GM11168 (cell line): ENCODE data around the gene TASOR2.

Experiments
- in situ Hi-C: fragments of 300-500 bp; cut with MboI; formaldehyde crosslinking; loops from one replicate; pipeline ENCODE4 v1.12.0; 2022; ENCODE audit warnings: low sequenced_read_pairs; ENCODE audit not compliant: unreplicated experiment

Gene TASOR2, protein sequence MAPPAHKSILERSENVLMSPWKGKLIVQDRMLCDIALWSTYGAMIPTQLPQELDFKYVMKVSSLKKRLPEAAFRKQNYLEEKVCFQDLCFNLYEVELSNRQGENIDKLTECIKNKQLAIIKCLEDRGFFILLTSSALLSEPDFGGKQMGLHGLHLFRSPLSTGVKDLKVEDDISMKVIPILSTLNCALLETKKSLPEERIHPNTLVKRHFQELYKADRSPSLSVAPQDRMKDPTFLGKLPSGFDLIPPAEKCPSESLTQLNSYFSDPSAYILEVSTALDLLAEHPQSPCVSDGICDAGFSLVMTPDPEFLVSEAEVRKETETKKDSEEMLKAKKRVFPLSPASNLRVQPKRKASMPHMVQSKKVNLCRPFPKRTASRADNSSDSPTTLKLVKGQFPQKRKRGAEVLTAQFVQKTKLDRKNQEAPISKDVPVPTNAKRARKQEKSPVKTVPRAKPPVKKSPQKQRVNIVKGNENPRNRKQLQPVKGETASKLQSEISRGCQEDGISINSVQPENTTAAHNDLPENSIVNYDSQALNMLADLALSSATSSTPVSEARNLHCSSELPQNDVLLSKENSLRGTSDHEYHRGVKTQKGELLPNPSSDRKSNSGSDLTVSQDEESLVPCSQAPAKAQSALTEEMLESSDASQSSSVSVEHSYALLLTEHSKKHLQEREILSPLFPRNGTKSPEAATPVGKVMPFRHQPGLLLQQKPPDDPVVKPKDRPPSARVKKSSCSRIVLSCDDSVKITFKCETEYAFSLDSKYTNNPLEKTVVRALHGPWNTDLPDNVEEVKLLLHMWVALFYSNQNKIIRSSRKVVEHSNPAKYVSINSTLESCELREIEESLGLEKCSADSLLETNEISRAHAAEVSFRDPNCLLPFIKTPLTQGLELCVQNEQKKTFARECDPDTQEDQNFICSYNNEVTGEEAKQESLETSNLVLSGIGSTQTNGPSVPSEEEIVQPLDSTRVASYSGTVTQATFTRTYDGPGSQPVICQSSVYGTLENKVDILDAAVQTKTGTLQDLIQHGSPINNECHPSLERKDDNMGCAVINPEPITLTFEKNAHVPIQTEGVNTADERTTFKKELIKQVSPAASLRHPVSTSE (N-terminal part only)

DNA sequence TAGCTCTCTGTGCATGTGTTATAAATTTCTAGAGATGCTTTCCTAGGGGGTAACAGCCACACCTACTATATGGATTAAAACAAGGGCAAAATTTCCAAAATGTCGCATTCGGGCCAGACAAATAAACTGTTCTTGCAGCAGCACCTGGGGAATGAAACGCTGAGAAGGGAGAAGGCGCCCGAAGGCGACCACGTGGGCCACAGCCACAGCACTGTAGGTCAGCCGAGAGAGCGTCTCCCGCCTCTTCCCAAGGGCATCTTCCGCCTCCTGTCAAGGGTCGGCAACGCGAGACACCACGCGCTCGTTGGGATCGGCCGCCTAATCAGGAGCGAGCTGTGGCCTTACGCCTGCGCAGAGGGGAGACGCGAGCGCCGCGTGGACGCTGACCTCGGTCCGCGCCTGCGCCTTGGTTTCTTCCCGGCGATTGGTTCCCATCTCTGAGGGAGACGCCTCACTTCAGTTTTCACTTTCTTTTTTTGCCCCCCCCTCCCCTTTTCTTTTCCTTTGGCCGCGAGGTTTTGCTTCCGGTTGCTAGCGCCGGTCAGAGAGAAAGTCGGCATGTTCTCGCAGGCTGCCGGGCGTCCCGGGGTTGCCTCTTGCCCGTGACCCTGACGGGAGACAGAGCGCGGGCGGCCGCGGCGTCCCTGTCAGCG lies at the start of gene TASOR2:
TASOR2 (plus strand) TSS at position 521 of the 653 bp plus-strand sequence. CDS start 35,805 bp downstream, outside the sequence.
- in situ Hi-C loops: no loop called here

DNA sequence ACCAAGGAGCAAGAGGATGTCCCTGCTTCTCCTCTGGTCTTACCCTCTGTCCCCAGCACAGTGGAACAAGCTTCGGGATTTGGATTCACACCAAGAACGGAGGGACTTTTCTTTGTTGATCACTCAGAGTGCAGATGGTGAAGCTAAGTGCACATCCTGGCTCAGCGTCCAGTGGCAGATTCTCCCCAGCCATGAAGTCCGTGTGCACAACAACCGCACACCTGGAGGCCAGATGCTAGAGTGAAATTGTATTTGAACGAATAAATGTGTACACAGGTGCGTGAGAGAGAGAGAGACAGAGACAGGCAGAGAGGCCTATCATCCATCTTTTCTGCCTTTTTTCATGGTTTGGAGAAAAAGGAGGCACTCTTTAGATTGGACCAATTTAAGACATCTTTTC lies 49.7 kb upstream of the TASOR2 start:
- in situ Hi-C loops: no loop called here

DNA sequence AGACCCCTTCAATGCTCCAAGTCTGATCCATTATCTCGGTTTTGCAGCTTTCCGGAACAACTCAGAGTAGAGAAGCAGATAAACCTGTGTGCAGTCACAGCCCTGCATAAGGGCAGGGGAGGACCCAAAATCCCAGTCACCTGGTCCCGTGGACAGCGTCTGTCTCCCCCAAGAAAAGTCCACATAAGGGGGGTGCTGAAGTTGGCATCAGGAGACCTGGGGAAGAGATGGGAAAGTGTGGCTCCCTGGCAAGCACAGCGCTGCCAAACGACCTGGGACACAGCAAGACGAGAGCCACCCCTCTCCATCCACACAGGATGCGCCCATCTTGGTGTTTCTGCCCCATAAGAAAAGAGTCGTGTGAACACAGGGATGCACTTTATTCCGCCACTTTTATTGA lies 46.1 kb upstream of the TASOR2 start:
- in situ Hi-C loops: no loop called here

DNA sequence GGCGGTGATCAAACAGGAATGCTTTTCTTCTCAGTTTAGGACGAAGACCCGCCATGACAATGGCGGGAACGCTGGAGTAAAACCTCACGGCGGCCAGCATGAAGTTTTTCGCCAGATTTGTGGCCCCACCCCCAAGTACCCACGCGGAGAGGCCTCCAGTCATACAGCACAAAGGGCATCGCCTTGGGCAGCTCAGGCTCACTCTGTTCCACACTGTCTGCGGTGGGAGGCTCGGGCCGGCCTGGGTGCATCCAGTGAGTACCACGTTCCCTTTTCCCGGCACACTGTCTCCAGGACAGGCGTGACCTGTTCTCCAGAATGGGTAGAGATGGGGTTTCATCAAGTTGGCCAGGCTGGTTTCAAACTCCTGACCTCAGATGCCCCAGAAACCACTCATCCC lies 45.6 kb upstream of the TASOR2 start:
- in situ Hi-C loops: no loop called here

DNA sequence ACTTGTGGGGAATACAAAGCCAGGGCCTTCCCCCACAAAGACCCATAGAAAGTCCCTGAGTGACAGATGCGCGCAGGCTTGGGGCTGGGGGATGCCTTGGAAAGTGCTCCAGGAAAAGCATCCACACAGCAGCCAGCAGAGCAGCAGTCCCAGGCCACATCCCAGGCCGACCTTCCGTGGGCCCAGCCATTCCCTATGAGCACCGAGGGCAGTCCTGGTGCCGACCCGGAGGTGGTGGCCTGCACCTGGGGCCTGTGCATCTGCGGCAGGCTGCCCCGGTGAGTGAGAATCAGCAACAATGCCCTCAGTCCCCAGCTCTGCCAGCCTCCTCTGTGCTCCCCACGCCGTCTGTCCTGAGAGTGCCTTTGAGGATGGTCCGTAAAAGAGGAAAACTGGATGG lies 44.6 kb upstream of the TASOR2 start:
- in situ Hi-C loops: no loop called here

DNA sequence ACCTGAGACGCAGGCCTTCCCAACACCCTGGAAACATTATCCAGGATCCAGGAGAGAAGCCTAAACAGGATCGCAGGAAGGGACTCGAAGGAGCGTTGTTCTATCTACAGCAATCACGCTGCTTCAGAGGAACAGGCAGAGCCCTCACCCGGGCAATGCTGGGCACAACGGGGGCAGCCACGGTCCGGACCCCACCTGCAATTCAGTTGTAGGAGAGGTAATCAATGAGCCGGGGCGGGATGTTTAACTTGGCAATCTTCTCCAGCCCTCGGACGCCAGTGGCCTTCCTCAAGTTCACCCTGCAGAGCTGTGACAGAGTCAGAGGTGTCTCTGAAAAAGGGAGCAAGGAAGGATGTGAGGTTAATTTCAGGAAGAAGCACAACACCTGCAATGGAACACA lies 44.1 kb upstream of the TASOR2 start:
- in situ Hi-C loops: no loop called here

DNA sequence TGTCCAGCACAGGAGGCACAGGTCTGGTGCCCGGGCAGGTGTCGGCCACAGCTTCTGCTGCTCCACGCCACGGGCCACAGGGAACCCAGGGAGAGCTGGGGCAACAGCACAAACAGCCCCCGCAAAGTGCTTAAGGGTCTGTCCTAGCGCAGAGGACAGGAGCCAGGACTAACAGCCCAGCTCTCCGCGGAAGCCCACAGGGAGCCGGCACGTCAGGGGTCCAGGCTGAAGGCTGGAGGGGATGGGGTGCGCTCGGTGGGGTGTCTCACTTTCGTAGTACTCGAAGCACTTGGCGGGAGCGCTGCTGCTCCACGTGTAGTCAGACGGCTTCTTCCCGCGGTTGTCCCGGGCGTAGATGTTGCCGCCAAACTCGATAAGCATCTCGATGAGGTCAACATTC lies 43.1 kb upstream of the TASOR2 start:
- in situ Hi-C loops: no loop called here

DNA sequence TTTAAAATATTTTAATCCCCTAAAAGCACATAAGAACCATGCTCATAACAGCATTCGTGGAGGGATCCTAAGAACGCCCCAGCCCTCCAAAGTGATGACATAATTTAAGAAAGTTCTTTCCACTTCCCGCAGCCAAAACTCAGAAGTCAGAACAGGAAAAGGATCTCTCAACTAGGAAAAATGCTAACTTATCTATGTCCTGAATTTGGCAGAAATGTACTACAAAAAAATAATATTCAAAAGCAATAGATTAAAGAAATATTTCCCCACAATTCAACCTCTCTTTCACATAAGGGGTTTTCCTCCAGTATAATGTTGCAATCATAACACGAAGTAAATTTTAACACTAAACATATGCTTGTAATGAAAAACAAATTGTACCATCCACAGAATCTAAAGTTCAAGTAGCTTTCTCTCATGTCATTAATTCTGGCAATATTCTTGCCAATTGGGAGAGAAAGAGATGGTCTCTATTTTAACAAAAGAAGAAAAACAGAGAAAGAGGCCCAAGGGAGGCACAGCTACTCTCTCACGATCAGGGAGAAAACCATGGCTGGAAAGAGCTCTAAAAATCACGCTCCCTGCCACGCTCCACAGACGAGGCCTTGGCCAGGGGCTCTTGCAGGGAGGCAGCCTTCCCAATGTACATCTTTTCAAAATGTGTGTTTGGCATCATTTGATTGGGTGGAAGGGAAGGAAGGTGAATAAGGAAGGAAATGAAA lies 41.1 kb upstream of the TASOR2 start:
- in situ Hi-C loops: no loop called here

DNA sequence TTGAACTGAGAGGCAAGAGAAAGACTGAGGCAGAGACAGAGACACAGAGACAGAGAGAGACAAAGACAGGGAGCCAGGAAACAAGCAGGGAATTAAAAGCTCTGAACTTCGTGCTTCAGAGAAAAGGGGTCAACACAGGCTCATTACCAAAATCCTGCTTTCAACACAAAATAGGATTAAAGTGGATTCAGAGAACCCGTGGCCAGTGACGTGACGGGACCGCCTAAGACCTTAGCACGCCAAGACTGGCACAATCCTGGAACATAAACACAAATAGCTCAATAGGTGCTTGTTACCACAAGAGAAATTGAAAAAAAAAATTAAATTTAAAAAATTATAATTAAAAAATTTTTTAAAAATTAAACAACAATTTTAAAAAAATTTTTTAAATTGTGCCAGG lies 39.7 kb upstream of the TASOR2 start:
- in situ Hi-C loops: no loop called here

DNA sequence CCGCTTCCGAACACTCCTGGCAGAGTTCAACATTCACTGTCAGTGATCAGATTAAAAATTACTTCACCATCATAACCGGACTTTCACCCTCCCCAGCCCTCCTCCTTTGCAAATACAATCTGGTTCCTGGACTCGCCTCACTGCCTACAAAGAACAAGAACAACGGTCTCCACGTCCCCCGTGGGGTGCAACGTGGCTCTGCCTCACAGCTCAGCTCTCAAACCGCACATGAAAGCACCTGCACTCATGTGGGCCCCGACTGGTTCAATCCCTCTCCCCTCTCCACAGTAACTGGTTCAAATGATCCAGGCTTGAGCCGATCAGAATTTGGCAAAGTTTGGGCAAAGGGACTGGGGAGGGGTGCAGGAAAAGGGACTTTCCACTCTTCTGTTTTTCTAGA lies 39.3 kb upstream of the TASOR2 start:
- in situ Hi-C loops: no loop called here

DNA sequence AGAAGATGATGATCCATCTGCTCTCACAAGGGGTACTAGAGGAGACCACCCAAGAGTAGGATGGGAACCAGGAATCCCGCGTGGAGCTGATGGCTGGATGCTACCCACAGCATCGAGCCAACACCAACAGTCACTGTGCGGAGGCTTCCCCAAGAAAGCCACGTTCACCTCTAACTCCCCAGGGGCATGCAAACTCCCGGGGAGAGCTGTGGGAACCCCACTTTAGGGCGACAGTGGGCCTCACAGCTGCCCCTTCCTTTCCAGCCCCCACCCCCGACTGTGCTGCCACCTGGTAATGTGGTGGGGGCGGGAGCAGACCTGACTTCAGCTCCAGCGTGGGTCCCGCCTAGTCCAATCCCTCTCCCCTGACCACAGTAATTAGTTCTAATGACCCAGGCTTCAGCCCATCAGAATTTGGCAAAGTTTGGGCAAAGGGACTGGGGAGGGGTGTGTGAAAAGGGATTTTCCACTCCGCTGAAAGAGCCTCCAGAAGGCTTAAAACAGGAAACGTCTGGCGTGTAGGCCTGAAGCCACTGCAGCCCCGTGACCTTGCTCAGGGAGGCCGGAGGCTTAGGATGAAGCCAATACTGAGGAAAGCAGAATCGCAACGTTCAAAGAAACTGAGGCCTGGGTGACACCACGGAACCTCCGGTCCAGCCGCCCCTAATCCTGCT lies 38.6 kb upstream of the TASOR2 start:
- in situ Hi-C loops: no loop called here

DNA sequence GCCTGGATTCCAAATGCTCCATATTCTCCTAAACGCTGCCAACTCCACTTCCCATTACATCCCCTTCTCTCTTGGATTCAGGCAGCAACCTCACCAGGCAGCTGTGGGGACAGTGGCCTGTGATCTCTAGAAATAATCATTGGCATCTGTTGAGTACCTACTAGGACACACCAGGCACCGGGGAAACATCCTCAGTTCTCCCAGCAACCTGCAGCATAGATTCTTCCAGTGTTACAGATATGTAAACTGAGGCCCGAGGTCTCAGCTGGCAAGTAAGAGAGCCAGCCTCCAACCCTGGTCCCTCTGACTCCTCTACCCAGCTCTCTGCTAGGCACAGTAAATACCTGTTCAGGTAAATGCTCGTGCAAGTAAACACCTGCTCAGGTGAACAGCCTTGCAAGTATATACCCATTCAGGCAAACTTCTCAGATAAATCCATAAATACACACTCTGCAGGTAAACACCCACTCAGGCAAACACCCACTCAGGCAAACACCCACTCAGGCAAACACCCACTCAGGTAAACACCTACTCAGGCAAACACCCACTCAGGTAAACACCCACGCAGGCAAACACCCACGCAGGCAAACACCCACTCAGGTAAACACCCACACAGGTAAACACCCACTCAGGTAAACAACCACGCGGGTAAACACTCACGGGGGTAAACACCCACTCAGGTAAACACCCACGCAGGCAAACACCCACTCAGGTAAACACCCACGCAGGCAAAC lies 37.0 kb upstream of the TASOR2 start:
- in situ Hi-C loops: no loop called here

DNA sequence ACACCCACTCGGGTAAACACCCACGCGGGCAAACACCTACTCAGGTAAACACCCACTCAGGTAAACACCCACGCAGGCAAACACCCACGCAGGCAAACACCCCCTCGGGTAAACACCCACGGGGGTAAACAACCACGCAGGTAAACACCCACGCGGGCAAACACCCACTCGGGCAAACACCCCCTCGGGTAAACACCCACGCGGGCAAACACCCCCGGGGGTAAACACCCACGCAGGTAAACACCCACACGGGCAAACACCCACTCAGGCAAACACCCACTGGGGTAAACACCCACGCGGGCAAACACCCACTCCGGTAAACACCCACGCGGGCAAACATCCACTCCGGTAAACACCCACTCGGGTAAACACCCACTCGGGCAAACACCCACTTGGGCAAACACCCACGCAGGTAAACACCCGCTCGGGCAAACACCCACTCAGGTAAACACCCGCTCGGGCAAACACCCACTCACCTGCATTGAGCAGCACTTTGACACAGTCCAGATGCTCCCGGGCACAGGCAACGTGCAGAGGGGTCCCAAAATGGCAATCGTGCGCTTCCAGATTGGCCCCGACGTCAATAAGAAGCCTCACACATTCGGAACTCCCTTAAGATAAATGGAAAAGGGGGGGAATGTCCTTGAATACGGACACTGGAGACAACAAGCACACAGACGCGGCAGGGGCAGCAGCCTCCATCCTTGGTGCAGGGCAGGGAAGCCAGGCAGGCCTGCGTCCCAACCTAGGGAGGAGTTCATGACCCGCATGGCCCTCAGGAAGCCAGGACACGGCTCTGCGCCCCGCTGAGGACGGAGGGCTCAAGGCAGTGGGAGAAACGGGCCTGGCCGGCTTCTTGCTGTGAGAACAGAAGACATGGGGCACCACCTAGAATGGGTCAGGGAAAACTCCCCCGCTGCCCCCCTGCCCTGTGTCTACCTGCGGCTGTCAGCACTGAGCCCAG lies 35.9 kb upstream of the TASOR2 start:
- in situ Hi-C loops: no loop called here

DNA sequence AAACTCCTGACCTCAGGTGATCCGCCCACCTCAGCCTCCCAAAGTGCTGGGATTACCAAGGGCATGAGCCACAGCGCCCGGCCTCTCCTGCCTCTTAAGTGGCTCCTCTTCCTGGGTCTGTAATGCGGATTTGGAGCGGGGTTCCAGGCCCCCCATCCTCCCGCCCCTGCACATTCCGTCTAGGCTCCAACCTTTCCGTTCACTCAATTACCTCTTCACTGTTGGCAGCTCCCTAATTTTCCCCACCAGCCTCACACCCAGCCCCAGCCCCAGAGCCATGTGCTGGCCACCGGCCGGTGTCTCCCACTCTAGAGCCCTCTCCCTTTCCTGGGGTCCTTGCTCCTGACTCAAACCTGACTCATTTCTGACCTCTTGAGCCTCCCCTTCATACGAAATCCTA lies 34.9 kb upstream of the TASOR2 start:
- in situ Hi-C loops: no loop called here

DNA sequence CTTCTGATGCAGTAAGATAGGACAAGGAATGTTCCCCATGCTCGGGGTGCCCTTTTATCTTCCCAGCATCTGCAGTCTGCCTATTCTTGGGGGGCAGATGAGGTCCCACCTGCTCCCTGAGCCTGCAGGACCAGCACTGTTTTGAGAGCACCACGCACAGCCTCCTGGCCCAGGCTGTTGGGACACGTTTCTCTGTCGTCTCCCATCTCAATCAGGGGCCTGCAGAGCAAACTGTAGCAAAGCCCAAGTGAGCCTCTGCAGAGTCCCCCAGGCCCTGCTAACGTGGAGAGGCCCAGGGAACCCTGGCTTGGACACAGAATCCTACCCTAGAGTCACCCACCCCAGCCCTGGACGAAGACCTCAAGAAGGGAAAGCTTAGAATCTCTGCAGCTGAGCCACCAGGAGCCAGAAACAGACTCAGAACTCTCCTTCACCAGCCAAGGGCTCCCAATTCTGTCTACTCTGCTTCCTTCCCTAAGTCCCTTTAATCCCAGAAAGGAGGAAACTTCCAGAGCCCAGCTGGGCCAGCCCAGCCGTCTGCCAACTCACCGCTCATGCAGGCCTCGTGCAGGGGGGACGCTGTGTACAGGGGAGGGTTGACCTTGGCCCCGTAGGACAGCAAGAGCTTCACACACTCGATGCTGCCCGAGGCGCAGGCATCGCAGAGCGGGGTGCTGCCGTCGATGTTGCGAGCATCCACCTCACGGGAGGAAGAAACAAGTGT lies 33.8 kb upstream of the TASOR2 start:
- in situ Hi-C loops: no loop called here

DNA sequence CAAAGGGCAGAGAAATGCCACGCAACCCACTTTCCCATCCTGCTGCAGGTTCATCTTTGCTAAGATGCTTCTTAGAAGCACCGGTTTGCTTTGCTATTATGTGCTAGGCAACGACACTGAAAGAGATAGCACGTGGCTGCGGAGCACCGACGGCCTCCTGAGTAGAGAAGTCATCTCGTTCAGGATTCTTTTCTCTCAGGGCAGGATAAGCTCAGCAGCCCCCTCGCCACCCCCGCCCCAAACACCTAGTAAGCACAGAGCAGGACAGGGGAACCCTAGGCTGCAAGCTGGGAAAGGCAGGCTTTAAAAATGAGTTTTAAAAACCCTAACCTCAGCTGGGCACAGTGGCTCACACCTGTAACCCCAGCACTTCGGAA lies 33.3 kb upstream of the TASOR2 start:
- in situ Hi-C loops: no loop called here

DNA sequence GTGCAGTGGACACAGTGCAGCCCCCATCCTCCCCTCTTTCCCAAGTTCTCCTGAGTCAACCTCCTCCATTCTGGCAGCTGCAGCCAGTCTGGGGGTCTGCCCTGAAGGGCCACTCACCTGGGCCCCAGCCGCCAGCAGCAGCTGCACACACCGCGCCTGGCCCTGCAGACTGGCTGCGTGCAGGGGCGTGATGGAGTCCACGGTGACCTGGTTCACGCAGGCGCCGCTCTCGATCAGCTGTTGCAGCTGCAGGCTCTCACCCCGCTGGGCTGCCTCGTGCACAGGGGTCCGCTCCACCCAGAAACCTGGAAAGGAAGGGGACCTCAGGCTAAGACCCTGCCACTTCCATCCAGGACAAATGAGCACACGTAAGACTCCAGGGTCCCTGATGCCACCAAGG lies 31.9 kb upstream of the TASOR2 start:
- in situ Hi-C loops: no loop called here
